Neural progenitor cell (in vitro differentiated cells): ENCODE measurements around the gene ZNF813. TPM values are rescaled to one million over a fixed set of nuclear protein-coding genes. Genes with fewer than 3 reads are reported as not detected.
"Not testable (repeated sequence)": the region's sequence is repeated elsewhere in the genome, so short reads cannot be mapped to it uniquely, and the experiment has no call there.

ENCODE experiments used
- DNase-seq: peaks from one replicate; pipeline ENCODE4 v3.0.0-alpha.2; 2016; ENCODE audit warnings: low spot score
- H2AFZ ChIP-seq: fragments of 200-600 bp; sonication (generic); replicated peaks from 2 replicates; pipeline ENCODE4 v1.6.1; 2016; ENCODE audit warnings: antibody characterized with exemption
- H3F3A ChIP-seq: fragments of 200-600 bp; sonication (generic); 2 replicates; pipeline ENCODE4 v1.6.1; 2016; ENCODE audit warnings: antibody characterized with exemption, low read depth
- H3K27ac ChIP-seq: fragments of 200-600 bp; sonication (generic); 2 replicates; pipeline ENCODE4 v1.5.1; 2016; ENCODE audit warnings: mild to moderate bottlenecking
- H3K27me3 ChIP-seq: fragments of 200-600 bp; sonication (generic); 2 replicates; pipeline ENCODE4 v1.6.1; 2016; ENCODE audit warnings: mild to moderate bottlenecking, moderate library complexity
- H3K36me3 ChIP-seq: fragments of 200-600 bp; sonication (generic); 2 replicates; pipeline ENCODE4 v1.5.1; 2016
- H3K4me1 ChIP-seq: fragments of 200-600 bp; sonication (generic); 2 replicates; pipeline ENCODE4 v1.6.1; 2016; ENCODE audit warnings: mixed run types
- H3K4me2 ChIP-seq: fragments of 200-600 bp; sonication (generic); 2 replicates; pipeline ENCODE4 v1.6.1; 2016
- H3K4me3 ChIP-seq: fragments of 200-600 bp; sonication (generic); 2 replicates; pipeline ENCODE4 v1.5.1; 2016
- H3K79me2 ChIP-seq: fragments of 200-600 bp; sonication (generic); 2 replicates; pipeline ENCODE4 v1.6.1; 2016; ENCODE audit warnings: low read depth
- H3K9ac ChIP-seq: fragments of 200-600 bp; sonication (generic); 2 replicates; pipeline ENCODE4 v1.6.1; 2016
- H3K9me3 ChIP-seq: fragments of 200-600 bp; sonication (generic); 2 replicates; pipeline ENCODE4 v1.5.1; 2016; ENCODE audit warnings: low read depth
- H4K20me1 ChIP-seq: fragments of 200-600 bp; sonication (generic); 2 replicates; pipeline ENCODE4 v1.6.1; 2016; ENCODE audit warnings: low read depth
- H3K27ac Mint-ChIP-seq: 3 replicates; pipeline ENCODE4 v1.8.0; 2021; ENCODE audit warnings: mixed read lengths
- H3K27me3 Mint-ChIP-seq: 2 replicates; pipeline ENCODE4 v1.8.0; 2022; ENCODE audit warnings: low read depth, mild to moderate bottlenecking, inconsistent platforms, moderate library complexity, mixed read lengths; ENCODE audit not compliant: insufficient read depth
- H3K36me3 Mint-ChIP-seq: 3 replicates; pipeline ENCODE4 v1.8.0; 2021; ENCODE audit warnings: mixed read lengths
- H3K4me1 Mint-ChIP-seq: 3 replicates; pipeline ENCODE4 v1.8.0; 2021; ENCODE audit warnings: mixed read lengths
- H3K4me3 Mint-ChIP-seq: 3 replicates; pipeline ENCODE4 v1.8.0; 2021; ENCODE audit warnings: mild to moderate bottlenecking, moderate library complexity, mixed read lengths
- H3K9me3 Mint-ChIP-seq: 3 replicates; pipeline ENCODE4 v1.8.0; 2020; ENCODE audit warnings: mixed read lengths
- EZH2 ChIP-seq: fragments of 200-600 bp; sonication (generic); IDR thresholded peaks from 2 replicates; pipeline ENCODE4 v1.6.1; 2017; ENCODE audit warnings: antibody characterized with exemption, mild to moderate bottlenecking, moderate library complexity
- EZH2phosphoT487 ChIP-seq: fragments of 200-600 bp; sonication (generic); IDR thresholded peaks from 2 replicates; pipeline ENCODE4 v1.6.1; 2017; ENCODE audit warnings: antibody characterized with exemption
- total RNA-seq: library from RNA; depleted of rRNA; stranded (reverse); fragments of >200 nt; gene quantifications from 2 replicates; pipeline ENCODE4 v1.2.3, GENCODE V29; 2015; ENCODE audit warnings: low replicate concordance
- TF ChIP-seq, protein P1 (sequence below): fragments of 200-600 bp; sonication (generic); IDR thresholded peaks from 2 replicates; pipeline ENCODE4 v1.5.1; 2017; ENCODE audit warnings: antibody characterized with exemption, mild to moderate bottlenecking

The ZNF813 gene
- total RNA-seq, 1 donor from 2014 or later: 24.3 TPM

GRCh38 chr19:53423680-53424079 lies 43.9 kb upstream of the ZNF813 start:
- H3K36me3 Mint-ChIP-seq, H3K27ac ChIP-seq, H3F3A ChIP-seq, H3K9me3 ChIP-seq, H3K4me2 ChIP-seq, H3K4me3 Mint-ChIP-seq, H3K4me3 ChIP-seq, H3K27me3 Mint-ChIP-seq, H3K4me1 Mint-ChIP-seq, H3K79me2 ChIP-seq, H3K4me1 ChIP-seq, H4K20me1 ChIP-seq, H3K36me3 ChIP-seq, H3K27me3 ChIP-seq, H2AFZ ChIP-seq, H3K9ac ChIP-seq, H3K9me3 Mint-ChIP-seq, H3K27ac Mint-ChIP-seq: not testable (repeated sequence)
- DNase-seq: peak; percentile 43
- TF ChIP-seq, protein P1, sequence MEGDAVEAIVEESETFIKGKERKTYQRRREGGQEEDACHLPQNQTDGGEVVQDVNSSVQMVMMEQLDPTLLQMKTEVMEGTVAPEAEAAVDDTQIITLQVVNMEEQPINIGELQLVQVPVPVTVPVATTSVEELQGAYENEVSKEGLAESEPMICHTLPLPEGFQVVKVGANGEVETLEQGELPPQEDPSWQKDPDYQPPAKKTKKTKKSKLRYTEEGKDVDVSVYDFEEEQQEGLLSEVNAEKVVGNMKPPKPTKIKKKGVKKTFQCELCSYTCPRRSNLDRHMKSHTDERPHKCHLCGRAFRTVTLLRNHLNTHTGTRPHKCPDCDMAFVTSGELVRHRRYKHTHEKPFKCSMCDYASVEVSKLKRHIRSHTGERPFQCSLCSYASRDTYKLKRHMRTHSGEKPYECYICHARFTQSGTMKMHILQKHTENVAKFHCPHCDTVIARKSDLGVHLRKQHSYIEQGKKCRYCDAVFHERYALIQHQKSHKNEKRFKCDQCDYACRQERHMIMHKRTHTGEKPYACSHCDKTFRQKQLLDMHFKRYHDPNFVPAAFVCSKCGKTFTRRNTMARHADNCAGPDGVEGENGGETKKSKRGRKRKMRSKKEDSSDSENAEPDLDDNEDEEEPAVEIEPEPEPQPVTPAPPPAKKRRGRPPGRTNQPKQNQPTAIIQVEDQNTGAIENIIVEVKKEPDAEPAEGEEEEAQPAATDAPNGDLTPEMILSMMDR: peak; percentile 33

GRCh38 chr19:53424968-53425597 lies 42.5 kb upstream of the ZNF813 start:
- H3K27ac ChIP-seq: no peak overlapping the region
- no peaks in the 10 kb centered on the region for H3K4me1 Mint-ChIP-seq
- no peaks in the 10 kb centered on the region for H3K4me1 ChIP-seq
- no peak overlapping the region for H3K4me2 ChIP-seq
- no peak overlapping the region for H3K4me3 ChIP-seq
- H3K27me3 ChIP-seq: no peaks in the 10 kb centered on the region
- no peaks in the 10 kb centered on the region for H3F3A ChIP-seq
- H3K27me3 Mint-ChIP-seq: no peaks in the 10 kb centered on the region
- H2AFZ ChIP-seq: no peak overlapping the region
- no peak overlapping the region for H3K4me3 Mint-ChIP-seq
- H3K79me2 ChIP-seq: no peaks in the 10 kb centered on the region
- peak; percentile 86 for DNase-seq
- H3K9me3 Mint-ChIP-seq: no peaks in the 10 kb centered on the region
- no peak overlapping the region for H3K27ac Mint-ChIP-seq
- H3K9ac ChIP-seq: no peak overlapping the region
- H3K36me3 ChIP-seq: no peaks in the 10 kb centered on the region
- TF ChIP-seq, protein P1: peak; percentile 81
- TF ChIP-seq EZH2: no peak
- no peak for TF ChIP-seq EZH2phosphoT487
- no peaks in the 10 kb centered on the region for H4K20me1 ChIP-seq
- H3K36me3 Mint-ChIP-seq: no peaks in the 10 kb centered on the region
- no peaks in the 10 kb centered on the region for H3K9me3 ChIP-seq

DNA sequence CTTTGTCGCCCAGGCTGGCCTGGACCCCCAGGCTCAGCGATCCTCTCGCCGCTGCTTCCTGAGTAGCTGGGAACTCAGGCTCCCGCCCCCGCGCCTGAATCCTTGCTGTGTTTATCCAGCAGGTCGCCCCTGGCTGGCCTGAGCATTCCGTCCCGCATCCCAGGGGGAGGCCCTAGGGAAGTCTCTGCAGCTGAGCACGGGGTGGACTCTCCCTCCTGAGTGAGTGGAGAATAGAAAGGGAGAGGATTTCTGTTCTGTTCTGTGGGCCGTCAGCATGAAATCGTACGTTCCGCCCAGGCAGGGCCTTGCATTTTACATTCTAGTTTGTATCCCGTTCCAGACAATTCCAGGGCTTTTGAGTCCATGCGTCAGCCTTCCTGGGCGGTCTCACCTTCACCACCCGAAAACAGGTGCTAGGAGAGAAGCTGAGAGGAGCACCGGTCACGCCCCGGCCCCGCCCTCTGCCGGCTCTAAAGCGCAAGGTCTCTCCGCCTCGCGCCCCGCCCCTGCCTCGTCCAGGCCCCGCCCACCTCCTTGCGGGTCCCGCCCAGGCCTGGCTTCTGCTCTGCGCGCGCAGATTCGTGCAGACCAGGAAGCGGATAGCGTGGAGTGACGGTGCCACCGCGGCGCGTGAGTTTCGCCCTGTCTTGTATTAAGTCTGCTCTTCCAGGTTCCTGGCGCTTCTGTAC lies 36.0 kb upstream of the ZNF813 start, which contains the start of gene ZNF761:
Gene ZNF761 (plus strand): TSS at position 586 of the 689 bp plus-strand sequence. CDS start 15,285 bp downstream, outside the sequence.
- Mint-ChIP-seq H3K27ac (no peak within 1 kb of the TSS), H3K4me1 (peaks cover 10% of the 10 kb centered on the region), H3K36me3 (peaks cover 17% of the 10 kb centered on the region), H3K9me3 (no peaks in the 10 kb centered on the region), H3K27me3 (no peaks in the 10 kb centered on the region), H3K4me3 (peak within 1 kb of the TSS; percentile 94)
- peak within 1 kb of the TSS; percentile 66 for H2AFZ ChIP-seq
- H3F3A ChIP-seq: no peaks in the 10 kb centered on the region
- peak within 1 kb of the TSS; percentile 77 for H3K4me3 ChIP-seq
- peak within 1 kb of the TSS; percentile 43 for H3K9ac ChIP-seq
- H3K36me3 ChIP-seq: no peaks in the 10 kb centered on the region
- peaks cover 17% of the 10 kb centered on the region for H3K79me2 ChIP-seq
- H3K27ac ChIP-seq: no peak within 1 kb of the TSS
- no peak for TF ChIP-seq EZH2phosphoT487
- TF ChIP-seq, protein P1: peak; percentile 45
- H3K4me1 ChIP-seq: no peaks in the 10 kb centered on the region
- no peaks in the 10 kb centered on the region for H4K20me1 ChIP-seq
- H3K9me3 ChIP-seq: no peaks in the 10 kb centered on the region
- H3K27me3 ChIP-seq: no peaks in the 10 kb centered on the region
- DNase-seq: peak; percentile 97
- peak within 1 kb of the TSS; percentile 88 for H3K4me2 ChIP-seq
